Forelimb muscle (tissue), 1 donor: ENCODE results near the gene MCM3AP. TPM values are rescaled to one million over a fixed set of nuclear protein-coding genes. Genes with fewer than 3 reads are reported as not detected.

Source experiments
- DNase-seq: peaks from one replicate; pipeline ENCODE4 v3.0.0-alpha.2; 2013; ENCODE audit warnings: low read depth
- polyA plus RNA-seq: library from polyadenylated mRNA; unstranded; fragments of 120-200 nt; gene quantifications from one replicate; pipeline ENCODE4 v1.2.1, GENCODE V29; 2013; ENCODE audit not compliant: insufficient read length

Gene MCM3AP
- polyA plus RNA-seq, 1 donor, result 58.9 TPM

GRCh38 chr21:46218906-46219590, 66.4 kb downstream of the MCM3AP start:
- no peak for DNase-seq

- DNase-seq, result no peak
Observed at GRCh38 chr21:46217511-46218196, 67.8 kb downstream of the MCM3AP start.

- no peak for DNase-seq
Observed at GRCh38 chr21:46216132-46216747, 69.2 kb downstream of the MCM3AP start.

GRCh38 chr21:46215436-46216131, 69.8 kb downstream of the MCM3AP start:
- DNase-seq, result no peak

GRCh38 chr21:46214478-46215340, 70.7 kb downstream of the MCM3AP start:
- no peak for DNase-seq

- no peak for DNase-seq
Observed at GRCh38 chr21:46213620-46214286, 71.7 kb downstream of the MCM3AP start.

GRCh38 chr21:46212721-46213484, 72.5 kb downstream of the MCM3AP start:
- no peak for DNase-seq

GRCh38 chr21:46211786-46212720, 73.4 kb downstream of the MCM3AP start:
- no peak for DNase-seq

- no peak for DNase-seq
Observed at GRCh38 chr21:46211376-46211775, 74.0 kb downstream of the MCM3AP start.

GRCh38 chr21:46210378-46211136, 74.9 kb downstream of the MCM3AP start:
- no peak for DNase-seq

GRCh38 chr21:46208761-46209721, 76.4 kb downstream of the MCM3AP start:
- no peak for DNase-seq

- DNase-seq, result no peak
Observed at GRCh38 chr21:46207920-46208591, 77.4 kb downstream of the MCM3AP start.

GRCh38 chr21:46207006-46207919, 78.1 kb downstream of the MCM3AP start:
- DNase-seq, result no peak

GRCh38 chr21:46206163-46207005, 79.0 kb downstream of the MCM3AP start:
- no peak for DNase-seq
